ENCODE data around the gene RPL10.

RPL10 gene

GRCh38 chrX:154448484-154448883 is 50.3 kb downstream of the RPL10 start:
- DNase-seq (ENCODE audit: low spot score): no peak
- in situ Hi-C loops (cut with MboI; ENCODE audit: low sequenced_read_pairs, unreplicated experiment): no loop called here
- no peak for TF ChIP-seq CTCF (IDR thresholded peaks at IDR 0.05; ENCODE audit: borderline replicate concordance, control extremely low read depth, extremely low read depth, insufficient read depth, missing control alignments)

GRCh38 chrX:154449618-154450017 is 51.4 kb downstream of the RPL10 start:
- no peak for DNase-seq (ENCODE audit: low spot score)
- no peak for TF ChIP-seq CTCF (IDR thresholded peaks at IDR 0.05; ENCODE audit: borderline replicate concordance, control extremely low read depth, extremely low read depth, insufficient read depth, missing control alignments)
- in situ Hi-C loops (cut with MboI; ENCODE audit: low sequenced_read_pairs, unreplicated experiment): no loop called here

DNA sequence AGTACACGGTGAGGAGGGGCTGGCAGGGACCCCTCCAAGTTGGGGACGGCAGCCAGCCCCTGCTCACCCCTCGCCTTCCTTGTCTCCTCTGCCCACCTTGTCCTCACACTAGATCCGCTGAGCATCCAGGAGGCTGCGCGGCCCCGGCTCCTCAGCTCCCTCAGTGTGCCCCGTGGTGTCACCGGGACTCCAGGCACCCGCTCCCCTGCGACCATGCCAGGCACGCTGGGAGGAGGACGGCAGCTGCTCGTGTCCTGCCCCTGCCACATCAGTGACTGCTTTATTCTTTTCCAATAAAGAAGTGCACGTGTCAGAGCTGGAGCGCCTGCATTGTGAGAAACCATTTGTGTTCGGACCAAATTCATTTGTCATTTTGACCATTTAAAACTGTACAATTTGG is 52.1 kb downstream of the RPL10 start:
- DNase-seq (ENCODE audit: low spot score): no peak
- in situ Hi-C loops (cut with MboI; ENCODE audit: low sequenced_read_pairs, unreplicated experiment): no loop called here
- TF ChIP-seq CTCF (IDR thresholded peaks at IDR 0.05; ENCODE audit: borderline replicate concordance, control extremely low read depth, extremely low read depth, insufficient read depth, missing control alignments): no peak

Measured in GM13976 (cell line).